IPS-20b (cell line): ENCODE measurements around the gene SKOR2.

ENCODE experiments used
- H3K27ac ChIP-seq: one replicate; pipeline ENCODE4 v1.5.1; 2013; ENCODE audit warnings: low read length
- H3K27me3 ChIP-seq: 2 replicates; pipeline ENCODE4 v1.6.1; 2013; ENCODE audit warnings: mild to moderate bottlenecking, low read length, inconsistent platforms; ENCODE audit not compliant: insufficient read depth
- H3K36me3 ChIP-seq: 2 replicates; pipeline ENCODE4 v1.6.1; 2013; ENCODE audit warnings: low read depth, mild to moderate bottlenecking, inconsistent platforms, low read length, moderate library complexity; ENCODE audit not compliant: insufficient read depth
- H3K4me1 ChIP-seq: 2 replicates; pipeline ENCODE4 v1.6.1; 2013; ENCODE audit warnings: mild to moderate bottlenecking, control low read depth, inconsistent platforms, low read length, moderate library complexity; ENCODE audit not compliant: insufficient read depth
- H3K4me3 ChIP-seq: 2 replicates; pipeline ENCODE4 v1.5.1; 2013; ENCODE audit warnings: mild to moderate bottlenecking, low read length, inconsistent platforms
- H3K9ac ChIP-seq: 2 replicates; pipeline ENCODE4 v1.6.1; 2013; ENCODE audit warnings: low read depth, mild to moderate bottlenecking, inconsistent platforms, low read length, moderate library complexity
- H3K9me3 ChIP-seq: 2 replicates; pipeline ENCODE4 v1.6.1; 2013; ENCODE audit warnings: mild to moderate bottlenecking, low read depth, low read length, inconsistent platforms; ENCODE audit not compliant: insufficient read depth

Gene SKOR2

DNA sequence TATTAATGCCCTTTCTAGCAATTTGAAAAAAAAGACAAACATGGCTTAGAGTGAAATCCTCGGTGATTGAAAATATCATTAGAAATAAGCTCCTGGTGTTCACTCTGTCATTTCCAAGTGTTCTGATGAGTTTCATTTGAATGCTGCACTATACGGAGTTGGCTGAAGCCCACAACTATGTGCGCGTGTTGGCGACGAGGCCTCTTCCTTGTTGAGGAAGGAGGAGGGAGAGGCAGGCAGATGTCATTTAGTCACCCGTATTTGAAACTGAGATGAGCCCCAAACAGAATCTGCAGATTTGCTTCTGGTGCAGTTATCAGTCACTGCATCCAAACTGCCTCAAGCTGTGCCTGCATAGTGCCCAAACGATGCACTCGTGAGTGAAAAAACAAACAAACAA is 23.5 kb upstream of the SKOR2 start:
- Histone ChIP-seq H3K9ac (no peak overlapping the region), H3K27me3 (peaks cover 12% of the 10 kb centered on the region; the same call in 1 of the 2 replicates), H3K4me1 (no peaks in the 10 kb centered on the region), H3K9me3 (no peaks in the 10 kb centered on the region), H3K27ac (no peak overlapping the region), H3K4me3 (no peak overlapping the region), H3K36me3 (no peaks in the 10 kb centered on the region)

DNA sequence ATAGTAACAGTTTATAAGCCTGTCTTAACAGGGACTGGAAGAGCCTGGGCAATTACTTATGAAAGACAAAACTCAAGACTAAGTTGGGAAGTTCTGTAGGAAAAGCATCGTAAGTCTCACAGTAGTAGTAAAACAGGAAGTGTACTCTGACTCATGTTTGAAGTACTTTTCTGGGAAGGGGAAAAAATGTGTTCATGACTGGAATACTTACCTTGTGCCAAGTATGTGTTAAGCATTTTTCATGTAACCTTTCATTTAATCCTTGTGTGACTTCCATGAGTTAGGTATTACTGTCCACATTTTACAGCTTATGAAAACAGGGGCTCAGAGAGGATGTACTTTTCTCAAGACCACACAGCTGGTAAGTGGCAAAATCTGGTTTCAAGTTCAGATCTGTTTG is 13.7 kb upstream of the SKOR2 start:
- Histone ChIP-seq H3K4me1 (peaks cover 4% of the 10 kb centered on the region; the same call in 1 of the 2 replicates), H3K27ac (no peak overlapping the region), H3K36me3 (no peaks in the 10 kb centered on the region), H3K9ac (no peak overlapping the region), H3K9me3 (no peaks in the 10 kb centered on the region; the same call in 1 of the 2 replicates), H3K4me3 (no peak overlapping the region), H3K27me3 (peaks cover 86% of the 10 kb centered on the region)

DNA sequence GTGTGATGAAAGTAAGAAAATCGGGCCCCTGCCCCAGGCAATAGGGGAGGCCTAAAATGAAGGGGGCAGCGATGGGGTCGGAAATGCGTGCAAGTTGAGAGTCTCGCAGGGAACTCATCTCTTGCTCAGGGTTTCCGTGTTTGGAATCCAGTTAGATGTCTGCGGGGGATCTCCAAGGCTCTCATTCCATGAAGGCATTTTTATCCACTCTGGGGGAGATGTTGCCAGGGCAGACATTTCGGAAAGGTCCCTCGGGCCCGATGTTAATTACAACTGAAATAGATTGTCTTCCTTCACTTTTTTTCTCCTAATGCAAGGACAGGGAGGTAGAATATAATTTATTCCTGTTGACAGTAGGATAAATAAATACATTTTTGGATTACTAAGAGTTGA is 12.8 kb upstream of the SKOR2 start:
- peaks cover 95% of the 10 kb centered on the region for H3K27me3 ChIP-seq
- H3K36me3 ChIP-seq = no peaks in the 10 kb centered on the region
- H3K4me3 ChIP-seq = peak overlapping the region; percentile 86
- H3K9ac ChIP-seq = no peak overlapping the region
- peaks cover 3% of the 10 kb centered on the region; the same call in 1 of the 2 replicates for H3K9me3 ChIP-seq
- peaks cover 7% of the 10 kb centered on the region; the same call in 1 of the 2 replicates for H3K4me1 ChIP-seq
- no peak overlapping the region for H3K27ac ChIP-seq

DNA sequence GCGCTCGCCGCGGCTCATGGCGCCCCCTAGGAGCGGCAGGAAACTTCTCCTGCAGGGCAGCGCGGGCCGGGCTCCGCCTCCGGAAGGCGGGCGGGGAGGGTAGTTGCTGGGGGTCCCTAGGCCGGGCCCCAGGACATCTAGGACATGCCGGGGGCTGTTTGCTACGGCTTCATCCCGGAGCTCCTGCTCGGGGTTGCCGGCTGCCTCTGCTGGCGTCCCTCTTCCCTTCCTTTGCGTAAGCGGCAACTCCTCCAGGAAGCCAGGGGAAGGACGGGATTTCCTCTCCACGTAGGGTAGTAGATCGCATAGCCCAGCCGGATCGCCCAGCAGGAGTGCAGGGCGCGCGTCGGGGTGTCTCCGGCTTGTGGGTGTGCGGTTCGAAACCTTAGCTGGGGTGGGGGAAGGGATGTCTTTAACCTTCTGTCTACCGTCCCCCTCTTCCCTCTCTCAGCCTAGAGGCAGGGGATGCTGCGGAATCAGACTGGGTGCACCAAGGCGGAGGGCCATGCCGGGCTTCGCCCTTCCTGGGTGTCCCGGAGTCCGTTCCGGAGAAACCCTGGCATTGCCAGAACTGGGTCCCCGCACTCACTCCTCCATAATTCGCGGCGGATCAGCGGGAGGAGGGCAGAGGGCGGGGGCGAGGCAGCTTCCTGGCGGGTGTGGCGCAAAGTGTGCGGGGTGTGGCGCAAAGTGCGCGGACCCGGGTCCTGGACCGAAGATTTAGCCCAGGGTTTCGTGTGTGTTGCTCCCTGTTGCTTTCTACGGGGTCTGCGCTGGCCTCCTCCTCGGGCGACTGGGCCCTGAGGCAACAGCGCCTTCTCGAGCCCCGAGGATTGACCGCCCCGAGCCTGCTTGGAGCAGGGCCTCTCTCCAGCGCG is 12.2 kb upstream of the SKOR2 start:
- no peak overlapping the region for H3K27ac ChIP-seq

DNA sequence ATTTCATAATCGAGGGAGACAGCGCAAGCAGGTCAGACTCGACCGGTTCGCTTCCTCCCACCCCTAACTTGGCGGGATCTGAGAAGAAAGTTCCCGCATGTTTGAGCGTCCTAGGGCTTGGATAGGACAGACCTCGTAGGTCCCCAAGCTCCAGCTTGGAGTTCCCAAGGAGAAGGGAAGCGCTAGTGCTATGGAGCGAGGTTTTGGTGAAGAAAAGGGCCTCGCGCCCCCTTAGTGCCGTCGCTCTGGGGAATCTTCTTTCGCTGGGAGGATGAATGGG is 11.6 kb upstream of the SKOR2 start:
- Histone ChIP-seq H3K27me3 (peaks cover 100% of the 10 kb centered on the region), H3K9me3 (peaks cover 3% of the 10 kb centered on the region; the same call in 1 of the 2 replicates), H3K4me1 (peaks cover 7% of the 10 kb centered on the region; the same call in 1 of the 2 replicates), H3K36me3 (no peaks in the 10 kb centered on the region), H3K27ac (no peak overlapping the region), H3K4me3 (peak overlapping the region; percentile 86), H3K9ac (no peak overlapping the region)

More for the DNA sequence above, 12.2 kb upstream of the SKOR2 start:
- Histone ChIP-seq H3K9ac (no peak overlapping the region), H3K27me3 (peaks cover 99% of the 10 kb centered on the region), H3K4me3 (peak overlapping the region; percentile 86), H3K4me1 (peaks cover 7% of the 10 kb centered on the region; the same call in 1 of the 2 replicates), H3K9me3 (peaks cover 3% of the 10 kb centered on the region; the same call in 1 of the 2 replicates), H3K36me3 (no peaks in the 10 kb centered on the region)

GRCh38 chr18:47262301-47263149 is 11.1 kb upstream of the SKOR2 start:
- Histone ChIP-seq H3K36me3 (no peaks in the 10 kb centered on the region), H3K4me1 (peaks cover 7% of the 10 kb centered on the region; the same call in 1 of the 2 replicates), H3K9ac (no peak overlapping the region), H3K27ac (no peak overlapping the region), H3K4me3 (peak overlapping the region; percentile 86), H3K9me3 (peaks cover 3% of the 10 kb centered on the region; the same call in 1 of the 2 replicates), H3K27me3 (peaks cover 100% of the 10 kb centered on the region)

GRCh38 chr18:47261902-47262300 is 10.4 kb upstream of the SKOR2 start:
- peaks cover 12% of the 10 kb centered on the region; the same call in 1 of the 2 replicates for H3K4me1 ChIP-seq
- H3K36me3 ChIP-seq = no peaks in the 10 kb centered on the region
- H3K27me3 ChIP-seq = peaks cover 100% of the 10 kb centered on the region
- no peak overlapping the region for H3K9ac ChIP-seq
- no peak overlapping the region for H3K27ac ChIP-seq
- H3K9me3 ChIP-seq = peaks cover 3% of the 10 kb centered on the region; the same call in 1 of the 2 replicates
- peak overlapping the region; percentile 86 for H3K4me3 ChIP-seq

DNA sequence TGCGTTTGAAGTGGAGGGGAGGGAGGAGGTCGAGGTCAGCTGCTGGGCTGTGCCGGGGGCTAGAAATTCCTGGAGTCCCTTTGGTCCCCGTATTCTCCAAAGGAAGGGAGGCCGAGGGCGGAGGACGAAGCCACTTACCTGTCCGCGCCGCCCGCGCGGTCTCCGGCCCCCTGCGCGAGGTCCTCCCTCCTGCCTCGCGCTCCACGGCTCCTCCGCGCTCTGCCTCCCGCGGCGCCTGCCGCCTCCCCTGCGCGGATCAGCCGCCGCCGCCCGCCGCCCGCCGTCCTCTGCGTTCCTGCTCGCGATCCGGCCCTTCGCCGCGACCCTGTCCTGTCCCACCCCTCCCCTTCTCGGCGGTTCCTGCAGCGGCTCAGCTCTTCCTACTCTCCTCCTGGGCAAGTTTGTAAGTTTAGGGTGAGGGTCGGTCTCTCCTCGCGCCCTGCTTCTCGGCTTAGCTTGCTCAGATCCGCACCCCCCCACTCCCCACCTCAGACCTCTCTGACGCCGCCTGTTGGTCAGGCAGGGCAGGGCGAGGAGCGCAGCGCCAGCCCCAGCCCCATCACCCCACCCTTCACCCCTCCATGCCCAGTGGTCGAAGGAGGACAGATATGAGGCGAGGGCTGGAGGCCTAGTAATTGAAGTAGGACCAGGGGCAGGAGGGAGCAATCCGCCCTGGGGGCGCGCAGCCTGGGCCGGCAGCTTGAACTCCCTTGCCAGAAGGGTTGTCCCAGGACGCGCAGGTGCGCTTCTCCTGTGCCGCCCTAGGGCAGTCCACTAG is 9.7 kb upstream of the SKOR2 start:
- Histone ChIP-seq H3K27me3 (peaks cover 100% of the 10 kb centered on the region), H3K27ac (no peak overlapping the region), H3K4me3 (peak overlapping the region; percentile 86), H3K9me3 (peaks cover 3% of the 10 kb centered on the region; the same call in 1 of the 2 replicates), H3K9ac (no peak overlapping the region), H3K4me1 (peaks cover 13% of the 10 kb centered on the region; the same call in 1 of the 2 replicates), H3K36me3 (no peaks in the 10 kb centered on the region)

GRCh38 chr18:47260120-47260923 is 8.9 kb upstream of the SKOR2 start:
- Histone ChIP-seq H3K9me3 (peaks cover 3% of the 10 kb centered on the region; the same call in 1 of the 2 replicates), H3K9ac (no peak overlapping the region), H3K27ac (no peak overlapping the region), H3K27me3 (peaks cover 100% of the 10 kb centered on the region), H3K36me3 (no peaks in the 10 kb centered on the region), H3K4me3 (no peak overlapping the region), H3K4me1 (peaks cover 13% of the 10 kb centered on the region; the same call in 1 of the 2 replicates)

DNA sequence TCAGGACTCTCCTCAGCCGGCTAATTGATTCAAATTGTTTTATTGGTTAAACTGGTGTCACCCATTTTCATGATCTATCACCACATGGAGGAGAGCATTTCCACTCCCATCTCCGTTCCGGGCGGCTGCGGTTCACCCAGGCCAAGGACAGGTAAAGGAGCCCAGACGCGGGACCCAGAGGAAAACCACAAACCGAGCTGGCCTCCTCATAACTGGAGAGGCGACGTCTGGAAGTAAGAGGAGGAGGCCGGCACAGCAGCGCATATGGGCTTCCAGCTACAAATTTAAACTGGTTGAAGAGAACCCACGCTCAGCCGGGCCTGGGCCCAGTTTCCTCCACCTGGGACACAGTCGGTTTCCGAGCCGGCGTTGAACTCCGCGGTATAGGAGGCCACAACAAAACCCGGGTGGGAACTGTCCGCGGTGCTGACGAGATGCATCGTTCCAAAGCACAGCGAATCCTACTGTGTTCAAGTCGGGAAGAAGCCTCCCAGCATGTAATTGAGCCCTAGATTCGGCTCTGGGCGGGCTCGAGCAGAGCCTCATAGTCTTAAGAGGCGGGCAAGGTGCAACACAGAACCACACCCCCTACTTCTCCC is 3.0 kb upstream of the SKOR2 start:
- H3K27me3 ChIP-seq = peaks cover 100% of the 10 kb centered on the region
- H3K4me1 ChIP-seq = peaks cover 26% of the 10 kb centered on the region; the same call in 1 of the 2 replicates
- no peak overlapping the region for H3K9ac ChIP-seq
- no peak overlapping the region for H3K27ac ChIP-seq
- H3K4me3 ChIP-seq = no peak overlapping the region
- H3K9me3 ChIP-seq = peaks cover 10% of the 10 kb centered on the region; the same call in 1 of the 2 replicates
- H3K36me3 ChIP-seq = no peaks in the 10 kb centered on the region
